NOMO-1 treated with dmso at 0.1 percent for 144 hours (cell line): Measurements from ENCODE around the gene ASB16.

Experiments
- DNase-seq: peaks from one replicate; lab custom pipeline; 2025; ENCODE audit not compliant: unreplicated experiment; lab: John Stamatoyannopoulos, UW

The ASB16 gene

DNA sequence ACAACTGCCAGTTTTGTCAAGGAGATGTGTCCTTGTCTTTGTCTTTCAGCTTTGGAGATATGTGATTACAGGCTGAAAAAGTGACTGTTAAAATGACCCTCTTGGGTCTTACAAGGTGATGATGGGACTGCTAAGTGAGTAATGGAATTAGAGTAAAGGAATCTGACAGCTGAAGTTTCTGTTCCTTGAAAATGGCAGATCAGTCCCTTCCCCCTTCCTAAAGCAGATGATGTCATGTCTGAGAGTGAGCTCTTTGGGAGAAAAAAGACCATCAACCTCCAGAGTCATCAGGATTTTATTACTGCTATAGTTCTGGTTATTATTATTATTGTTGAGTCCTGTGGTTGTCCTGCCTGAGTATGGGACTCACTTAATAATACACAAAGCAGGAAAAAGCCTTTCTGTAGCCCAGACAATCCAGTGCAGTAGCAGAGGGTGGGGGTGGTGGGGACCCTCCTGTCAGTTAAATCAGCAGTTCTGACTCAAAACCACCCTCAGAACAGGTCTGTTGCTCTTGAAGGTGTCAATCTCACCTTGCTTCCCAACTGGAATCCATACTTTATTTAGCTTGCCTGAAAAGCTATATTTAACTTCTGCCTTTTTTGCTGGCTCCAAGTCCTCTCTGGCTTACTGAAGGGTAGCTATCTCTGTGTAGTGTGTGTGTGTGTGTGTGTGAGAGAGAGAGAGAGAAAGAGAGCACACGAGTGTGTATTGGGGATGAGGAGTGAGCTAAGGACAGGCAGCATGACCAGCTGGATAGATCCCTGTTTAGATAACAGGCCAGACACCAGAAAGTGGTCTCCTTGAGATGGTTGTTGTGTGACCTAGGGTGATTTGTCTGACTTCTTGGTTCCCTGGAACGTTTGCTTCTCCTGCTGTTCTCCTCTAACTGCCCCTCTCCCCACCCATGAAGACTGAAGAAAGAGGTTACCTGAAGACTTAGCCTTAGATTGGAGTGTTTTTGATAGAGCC lies 23.8 kb upstream of the ASB16 start:
- no peak for DNase-seq

- no peak for DNase-seq
Observed at GRCh38 chr17:44147812-44148211, 22.7 kb upstream of the ASB16 start.

GRCh38 chr17:44149066-44149465 lies 21.4 kb upstream of the ASB16 start:
- peak; percentile 45 for DNase-seq

GRCh38 chr17:44149750-44150329 lies 20.7 kb upstream of the ASB16 start:
- no peak for DNase-seq

DNA sequence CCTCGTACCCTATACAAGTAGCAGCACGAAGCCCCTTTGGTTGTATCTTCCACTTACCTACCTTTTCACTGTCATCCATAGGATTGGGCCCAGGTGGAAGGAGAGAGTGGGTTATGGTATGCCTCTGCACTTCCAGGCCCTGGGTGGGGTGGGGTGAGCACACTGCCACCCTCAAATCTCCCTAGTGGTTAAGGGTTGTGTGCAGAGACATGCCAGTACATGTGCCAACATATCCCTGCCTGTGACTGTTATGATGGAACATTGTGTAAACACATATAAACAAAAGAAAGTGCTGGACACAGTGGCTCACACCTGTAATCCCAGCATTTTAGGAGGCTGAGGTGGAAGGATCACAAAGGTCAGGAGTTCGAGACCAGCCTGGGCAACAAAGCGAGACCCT lies 17.6 kb upstream of the ASB16 start:
- DNase-seq: no peak

GRCh38 chr17:44155488-44155887 lies 15.0 kb upstream of the ASB16 start:
- no peak for DNase-seq

DNA sequence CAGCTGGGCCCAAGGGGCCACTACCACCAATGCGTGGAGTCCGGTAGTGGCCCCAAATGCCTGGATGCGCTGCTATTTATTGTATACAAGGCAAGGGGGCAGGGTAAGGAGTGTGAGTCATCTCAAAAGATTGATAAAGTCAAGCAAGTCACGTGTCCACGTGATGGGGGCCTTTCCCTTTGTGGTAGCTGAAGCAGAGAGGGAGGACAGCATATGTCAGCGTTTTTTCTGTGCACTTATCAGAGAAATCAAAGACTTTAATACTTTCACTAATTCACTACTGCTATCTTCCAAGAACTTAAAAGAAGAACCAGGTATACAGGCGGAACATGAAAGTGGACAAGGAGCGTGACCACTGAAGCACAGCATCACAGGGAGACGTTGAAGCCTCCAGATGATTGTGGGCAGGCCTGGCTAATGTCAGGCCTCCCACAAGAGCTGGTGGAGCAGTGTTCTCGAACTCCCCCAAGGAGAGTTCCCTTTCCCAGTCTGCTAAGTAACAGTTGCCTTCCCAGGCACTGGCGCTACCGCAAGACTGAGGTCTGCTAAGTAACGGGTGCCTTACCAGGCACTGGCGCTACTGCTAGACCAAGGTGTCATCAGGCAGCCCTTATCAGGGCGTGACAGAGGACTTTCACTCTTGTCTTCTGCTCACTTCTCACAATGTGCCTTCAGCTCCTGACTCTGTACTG lies 10.8 kb upstream of the ASB16 start:
- no peak for DNase-seq

- DNase-seq: no peak
Observed at GRCh38 chr17:44164476-44164875, 6.0 kb upstream of the ASB16 start.

DNA sequence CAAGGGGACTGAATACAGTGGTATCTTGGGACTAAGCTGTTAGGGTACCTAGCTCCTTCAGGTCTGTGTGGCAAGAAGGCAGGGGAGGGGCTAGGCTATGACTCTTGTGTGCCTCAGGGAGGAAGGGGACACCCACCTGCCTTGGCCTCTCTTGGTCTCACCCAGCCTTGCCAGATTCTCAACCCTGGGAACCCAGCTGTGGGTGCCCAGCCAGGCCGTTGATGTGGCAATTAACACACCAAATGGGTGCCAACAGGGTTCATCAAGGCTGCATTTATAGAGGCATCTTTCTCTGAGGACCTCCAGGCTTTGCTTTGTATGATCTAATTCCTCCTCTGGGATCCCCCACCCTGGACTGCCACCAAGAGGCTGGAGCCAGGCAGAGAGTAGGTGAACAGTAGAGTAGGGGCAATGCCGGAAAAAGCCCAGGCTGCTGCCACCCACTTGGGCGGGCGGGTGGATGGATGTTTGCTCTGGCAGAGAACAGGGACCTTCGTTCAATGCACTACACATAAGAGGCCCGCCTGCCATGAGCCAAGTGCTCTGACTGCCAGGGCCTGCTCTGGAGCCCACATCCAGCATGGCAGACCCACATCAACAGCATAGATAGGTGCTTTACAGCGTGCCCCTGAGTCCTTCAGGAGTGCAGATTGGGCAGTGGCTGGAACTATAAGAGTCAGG lies 3.2 kb upstream of the ASB16 start:
- no peak for DNase-seq

DNA sequence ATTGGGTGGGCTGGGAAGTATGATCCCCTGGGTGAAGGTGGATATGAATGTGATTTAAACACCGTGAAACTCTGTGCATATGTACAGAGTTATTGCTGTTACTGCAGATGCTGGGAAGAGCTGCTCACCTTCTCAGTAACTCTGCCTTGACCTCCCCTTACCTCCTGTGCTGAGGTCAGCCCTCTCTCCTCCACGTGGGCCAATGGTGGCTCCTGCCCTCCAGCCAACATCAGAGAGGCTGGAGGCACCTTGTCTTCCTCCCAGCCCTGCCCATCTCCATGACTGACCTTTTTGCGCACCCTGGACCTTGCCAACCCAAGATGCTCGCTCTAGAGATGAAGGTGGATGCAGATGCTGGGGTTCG lies 387 bp upstream of the ASB16 start:
- DNase-seq: no peak

GRCh38 chr17:44171931-44172455 lies 1.5 kb downstream of the ASB16 start:
- DNase-seq: no peak

DNA sequence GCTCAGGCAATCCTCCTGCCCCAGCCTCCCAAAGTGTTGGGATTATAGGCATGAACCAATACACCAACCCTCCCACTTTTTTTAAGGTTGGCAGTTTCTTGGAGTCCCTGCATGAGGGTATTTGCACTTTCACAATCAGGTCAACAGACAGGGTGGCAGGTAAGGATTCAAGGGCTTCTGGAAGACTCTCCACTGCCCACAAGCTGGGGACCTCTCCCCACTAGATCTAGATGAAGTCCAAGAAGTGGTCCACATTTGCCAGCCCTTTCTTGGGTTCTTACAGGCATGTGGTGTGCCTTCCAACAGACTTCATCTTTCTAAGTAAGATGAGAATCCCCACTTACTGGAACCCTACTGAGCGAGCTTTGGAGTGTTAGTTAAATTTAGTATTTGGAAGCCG lies 3.9 kb downstream of the ASB16 start:
- no peak for DNase-seq

- DNase-seq: no peak
Observed at GRCh38 chr17:44176257-44176656, 5.8 kb downstream of the ASB16 start.

- no peak for DNase-seq
Observed at GRCh38 chr17:44176671-44177501, 6.4 kb downstream of the ASB16 start.

GRCh38 chr17:44177640-44178039 lies 7.1 kb downstream of the ASB16 start:
- DNase-seq: no peak

- no peak for DNase-seq
Observed at GRCh38 chr17:44178133-44178532, 7.6 kb downstream of the ASB16 start.

GRCh38 chr17:44183024-44183423 lies 12.5 kb downstream of the ASB16 start:
- no peak for DNase-seq

DNA sequence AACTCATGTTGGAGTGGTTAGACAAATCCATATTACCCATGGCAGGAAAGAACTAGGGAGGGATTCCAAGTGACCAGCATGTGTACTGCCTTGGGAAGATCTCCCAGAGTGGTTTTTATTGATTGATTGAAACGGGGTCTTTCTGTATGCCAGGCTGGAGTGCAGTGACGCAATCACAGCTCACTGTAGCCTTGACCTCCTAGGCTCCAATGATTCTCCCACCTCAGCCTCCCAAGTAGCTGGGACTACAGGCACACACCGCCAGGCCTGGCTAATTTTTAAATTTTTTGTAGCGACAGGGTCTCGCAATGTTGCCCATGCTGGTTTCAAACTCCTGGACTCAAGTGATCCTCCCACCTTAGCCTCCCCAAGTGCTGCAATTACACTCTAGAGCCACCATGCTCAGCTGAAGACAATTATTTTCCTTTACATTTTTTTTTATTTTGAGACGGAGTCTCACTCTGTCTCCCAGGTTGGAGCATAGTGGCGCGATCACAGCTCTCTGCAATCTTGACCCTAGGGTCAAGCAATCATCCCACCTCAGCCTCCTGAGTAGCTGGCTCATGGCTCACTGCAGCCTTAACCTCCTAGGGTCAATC lies 13.8 kb downstream of the ASB16 start:
- DNase-seq: no peak

GRCh38 chr17:44186307-44187130 lies 16.0 kb downstream of the ASB16 start, which contains the start of gene TMUB2:
TSS of gene TMUB2 (plus strand) at chr17:44186972. CDS start at chr17:44187709, 737 bp downstream.
- peak; percentile 99 for DNase-seq
